ENCODE results near the gene TGFBR3.

The TGFBR3 gene

GRCh38 chr1:91693557-91693956 is 192.4 kb downstream of the TGFBR3 start:
- no peak overlapping the region for H2BK15ac ChIP-seq (ENCODE audit: low read depth, poor library complexity, severe bottlenecking)
- no peak overlapping the region for H3K18ac ChIP-seq (ENCODE audit: low read depth in 1 of 2, low read length in 2 of 2)

GRCh38 chr1:91691525-91691924 is 194.4 kb downstream of the TGFBR3 start:
- Histone ChIP-seq H3K14ac (ENCODE audit: low read length in 2 of 2) (no peak overlapping the region), H3K18ac (ENCODE audit: low read depth in 1 of 2, low read length in 2 of 2) (peak overlapping the region in 1 of 2 experiments; percentile 26), H3K4ac (ENCODE audit: low read depth in 1 of 2, low read length in 2 of 2) (peak overlapping the region in 1 of 2 experiments; percentile 45), H2BK15ac (ENCODE audit: low read depth, poor library complexity, severe bottlenecking) (no peak overlapping the region), H3K27me3 (ENCODE audit: control insufficient read depth in 1 of 2, insufficient read depth in 1 of 2, low read length in 2 of 2) (no peaks in the 10 kb centered on the region), H3K4me3 (ENCODE audit: insufficient read depth in 1 of 2, low read depth in 1 of 2, low read length in 2 of 2) (no peak overlapping the region), H3K27ac (ENCODE audit: low read length, poor library complexity, severe bottlenecking) (no peak overlapping the region), H2AFZ (ENCODE audit: low read depth, low read length) (no peak overlapping the region), H4K8ac (ENCODE audit: low read length) (no peak overlapping the region), H3K79me1 (replicated peaks; ENCODE audit: low read length, poor library complexity, severe bottlenecking) (no peaks in the 10 kb centered on the region), H2BK12ac (ENCODE audit: low read length in 2 of 2) (no peak overlapping the region), H3K9ac (ENCODE audit: low read length) (peak overlapping the region; percentile 75), H4K91ac (ENCODE audit: low read length) (peak overlapping the region; percentile 5), H2BK120ac (ENCODE audit: low read depth, low read length) (no peak overlapping the region), H3K23ac (ENCODE audit: low read length in 2 of 2) (no peak overlapping the region), H3K36me3 (ENCODE audit: control insufficient read depth in 1 of 2, insufficient read depth in 2 of 2, low read depth in 1 of 2, low read length in 2 of 2) (peaks cover 3 to 93% of the 10 kb centered on the region in 2 experiments), H3K4me1 (ENCODE audit: control insufficient read depth, insufficient read depth, low read depth, low read length) (no peaks in the 10 kb centered on the region), H2BK5ac (ENCODE audit: low read depth, low read length, poor library complexity, severe bottlenecking) (no peak overlapping the region), H3K4me2 (ENCODE audit: low read length, poor library complexity, severe bottlenecking) (no peak overlapping the region), H3K9me3 (ENCODE audit: control insufficient read depth, low read length) (no peaks in the 10 kb centered on the region), H2AK5ac (ENCODE audit: low read length, severe bottlenecking) (no peak overlapping the region)
- WGBS: 97% methylated on average over 4 of the region's 4 CpGs
- no peak for DNase-seq

More at GRCh38 chr1:91693557-91693956, 192.4 kb downstream of the TGFBR3 start:
- H2AK5ac ChIP-seq (ENCODE audit: low read length, severe bottlenecking): no peak overlapping the region
- no peak overlapping the region for H3K14ac ChIP-seq (ENCODE audit: low read length in 2 of 2)
- 100% methylated on average over 2 of the region's 2 CpGs for WGBS
- no peak for DNase-seq
- H3K4ac ChIP-seq (ENCODE audit: low read depth in 1 of 2, low read length in 2 of 2): no peak overlapping the region
- H3K4me1 ChIP-seq (ENCODE audit: control insufficient read depth, insufficient read depth, low read depth, low read length): no peaks in the 10 kb centered on the region
- peak overlapping the region; percentile 24 for H4K8ac ChIP-seq (ENCODE audit: low read length)
- H3K27ac ChIP-seq (ENCODE audit: low read length, poor library complexity, severe bottlenecking): no peak overlapping the region
- H2AFZ ChIP-seq (ENCODE audit: low read depth, low read length): no peak overlapping the region
- H2BK5ac ChIP-seq (ENCODE audit: low read depth, low read length, poor library complexity, severe bottlenecking): no peak overlapping the region
- H2BK120ac ChIP-seq (ENCODE audit: low read depth, low read length): no peak overlapping the region
- H3K23ac ChIP-seq (ENCODE audit: low read length in 2 of 2): no peak overlapping the region
- no peaks in the 10 kb centered on the region for H3K79me1 ChIP-seq (replicated peaks; ENCODE audit: low read length, poor library complexity, severe bottlenecking)
- peak overlapping the region in 1 of 2 experiments; percentile 37 for H2BK12ac ChIP-seq (ENCODE audit: low read length in 2 of 2)
- H4K91ac ChIP-seq (ENCODE audit: low read length): no peak overlapping the region
- no peak overlapping the region for H3K4me3 ChIP-seq (ENCODE audit: insufficient read depth in 1 of 2, low read depth in 1 of 2, low read length in 2 of 2)
- H3K9me3 ChIP-seq (ENCODE audit: control insufficient read depth, low read length): no peaks in the 10 kb centered on the region
- no peak overlapping the region for H3K4me2 ChIP-seq (ENCODE audit: low read length, poor library complexity, severe bottlenecking)
- peak overlapping the region; percentile 69 for H3K9ac ChIP-seq (ENCODE audit: low read length)
- peaks cover 3 to 88% of the 10 kb centered on the region in 2 experiments for H3K36me3 ChIP-seq (ENCODE audit: control insufficient read depth in 1 of 2, insufficient read depth in 2 of 2, low read depth in 1 of 2, low read length in 2 of 2)
- no peaks in the 10 kb centered on the region for H3K27me3 ChIP-seq (ENCODE audit: control insufficient read depth in 1 of 2, insufficient read depth in 1 of 2, low read length in 2 of 2)

- no peak overlapping the region for H3K18ac ChIP-seq (ENCODE audit: low read depth in 1 of 2, low read length in 2 of 2)
- H3K9ac ChIP-seq (ENCODE audit: low read length): peak overlapping the region; percentile 75
- peaks cover 3 to 88% of the 10 kb centered on the region in 2 experiments for H3K36me3 ChIP-seq (ENCODE audit: control insufficient read depth in 1 of 2, insufficient read depth in 2 of 2, low read depth in 1 of 2, low read length in 2 of 2)
- H4K8ac ChIP-seq (ENCODE audit: low read length): no peak overlapping the region
- no peaks in the 10 kb centered on the region for H3K79me1 ChIP-seq (replicated peaks; ENCODE audit: low read length, poor library complexity, severe bottlenecking)
- no peak overlapping the region for H3K4me3 ChIP-seq (ENCODE audit: insufficient read depth in 1 of 2, low read depth in 1 of 2, low read length in 2 of 2)
- H3K9me3 ChIP-seq (ENCODE audit: control insufficient read depth, low read length): no peaks in the 10 kb centered on the region
- H3K27ac ChIP-seq (ENCODE audit: low read length, poor library complexity, severe bottlenecking): no peak overlapping the region
- H2BK12ac ChIP-seq (ENCODE audit: low read length in 2 of 2): no peak overlapping the region
- no peak overlapping the region for H2BK15ac ChIP-seq (ENCODE audit: low read depth, poor library complexity, severe bottlenecking)
- no peak overlapping the region for H3K14ac ChIP-seq (ENCODE audit: low read length in 2 of 2)
- 84% methylated on average over 8 of the region's 11 CpGs for WGBS
- H3K4me1 ChIP-seq (ENCODE audit: control insufficient read depth, insufficient read depth, low read depth, low read length): no peaks in the 10 kb centered on the region
- H2AFZ ChIP-seq (ENCODE audit: low read depth, low read length): no peak overlapping the region
- no peak overlapping the region for H3K23ac ChIP-seq (ENCODE audit: low read length in 2 of 2)
- H2AK5ac ChIP-seq (ENCODE audit: low read length, severe bottlenecking): no peak overlapping the region
- H2BK120ac ChIP-seq (ENCODE audit: low read depth, low read length): no peak overlapping the region
- peak; percentile 58 for DNase-seq
- no peak overlapping the region for H3K4ac ChIP-seq (ENCODE audit: low read depth in 1 of 2, low read length in 2 of 2)
- H3K4me2 ChIP-seq (ENCODE audit: low read length, poor library complexity, severe bottlenecking): no peak overlapping the region
- no peaks in the 10 kb centered on the region for H3K27me3 ChIP-seq (ENCODE audit: control insufficient read depth in 1 of 2, insufficient read depth in 1 of 2, low read length in 2 of 2)
- H4K91ac ChIP-seq (ENCODE audit: low read length): no peak overlapping the region
- H2BK5ac ChIP-seq (ENCODE audit: low read depth, low read length, poor library complexity, severe bottlenecking): no peak overlapping the region
Observed at GRCh38 chr1:91689641-91690481, 196.1 kb downstream of the TGFBR3 start.

- Histone ChIP-seq H3K4me3 (ENCODE audit: insufficient read depth in 1 of 2, low read depth in 1 of 2, low read length in 2 of 2) (no peak overlapping the region), H3K36me3 (ENCODE audit: control insufficient read depth in 1 of 2, insufficient read depth in 2 of 2, low read depth in 1 of 2, low read length in 2 of 2) (peaks cover 8 to 81% of the 10 kb centered on the region in 2 experiments), H3K9ac (ENCODE audit: low read length) (peak overlapping the region; percentile 75), H3K9me3 (ENCODE audit: control insufficient read depth, low read length) (no peaks in the 10 kb centered on the region), H3K4me2 (ENCODE audit: low read length, poor library complexity, severe bottlenecking) (no peak overlapping the region), H3K27ac (ENCODE audit: low read length, poor library complexity, severe bottlenecking) (no peak overlapping the region), H3K4me1 (ENCODE audit: control insufficient read depth, insufficient read depth, low read depth, low read length) (peaks cover 2% of the 10 kb centered on the region), H2BK15ac (ENCODE audit: low read depth, poor library complexity, severe bottlenecking) (no peak overlapping the region), H2AK5ac (ENCODE audit: low read length, severe bottlenecking) (no peak overlapping the region), H3K14ac (ENCODE audit: low read length in 2 of 2) (no peak overlapping the region), H3K23ac (ENCODE audit: low read length in 2 of 2) (no peak overlapping the region), H4K8ac (ENCODE audit: low read length) (no peak overlapping the region), H3K4ac (ENCODE audit: low read depth in 1 of 2, low read length in 2 of 2) (no peak overlapping the region), H2BK5ac (ENCODE audit: low read depth, low read length, poor library complexity, severe bottlenecking) (no peak overlapping the region), H3K18ac (ENCODE audit: low read depth in 1 of 2, low read length in 2 of 2) (no peak overlapping the region), H4K91ac (ENCODE audit: low read length) (no peak overlapping the region), H2AFZ (ENCODE audit: low read depth, low read length) (no peak overlapping the region), H3K79me1 (replicated peaks; ENCODE audit: low read length, poor library complexity, severe bottlenecking) (no peaks in the 10 kb centered on the region), H2BK120ac (ENCODE audit: low read depth, low read length) (no peak overlapping the region), H2BK12ac (ENCODE audit: low read length in 2 of 2) (no peak overlapping the region), H3K27me3 (ENCODE audit: control insufficient read depth in 1 of 2, insufficient read depth in 1 of 2, low read length in 2 of 2) (no peaks in the 10 kb centered on the region)
- WGBS: no CpG with 5 or more reads among the region's 1 CpG
- DNase-seq: peak; percentile 30
Observed at GRCh38 chr1:91687452-91687851, 198.5 kb downstream of the TGFBR3 start.

Data from mesenchymal stem cell (in vitro differentiated cells and primary cell).